HL-60 (cell line): ENCODE results near the gene NDUFA13.

Experiments
- DNase-seq, 2 experiments: peaks; one replicate each; pipeline ENCODE4 v3.0.0-alpha.2; 2010 to 2020; ENCODE audit warnings: low read depth in 1 of 2, low spot score in 1 of 2
- H3K27ac ChIP-seq: fragments of 250-450 bp; sonication (Bioruptor Pico); replicated peaks from 2 replicates; pipeline ENCODE4 v1.5.1; 2020; ENCODE audit warnings: mild to moderate bottlenecking, moderate library complexity
- H3K27me3 ChIP-seq: fragments of 250-450 bp; sonication (Bioruptor Pico); 2 replicates; pipeline ENCODE4 v1.5.1; 2021; ENCODE audit warnings: mild to moderate bottlenecking, moderate library complexity; ENCODE audit not compliant: insufficient read depth, poor library complexity, severe bottlenecking
- H3K4me3 ChIP-seq: replicated peaks from 2 replicates; pipeline ENCODE4 v1.5.1; 2011; ENCODE audit warnings: mild to moderate bottlenecking, control low read depth, low read length; ENCODE audit not compliant: insufficient read depth
- CTCF ChIP-seq: IDR thresholded peaks from one replicate; pipeline ENCODE4 v1.5.1; 2011; ENCODE audit warnings: low read length, control low read depth, inconsistent platforms; ENCODE audit not compliant: insufficient read depth
- GABPA ChIP-seq: IDR thresholded peaks from 2 replicates; pipeline ENCODE4 v1.6.1; 2012; ENCODE audit warnings: low read depth
- POLR2AphosphoS5 ChIP-seq: IDR thresholded peaks from 2 replicates; pipeline ENCODE4 v1.6.1; 2012; ENCODE audit warnings: low read depth
- REST ChIP-seq: IDR thresholded peaks from 2 replicates; pipeline ENCODE4 v1.6.1; 2012; ENCODE audit warnings: low read depth; ENCODE audit not compliant: insufficient replicate concordance
- SPI1 ChIP-seq: IDR thresholded peaks from 2 replicates; pipeline ENCODE4 v1.6.1; 2012; ENCODE audit warnings: low read depth, mild to moderate bottlenecking, borderline replicate concordance

The NDUFA13 gene

GRCh38 chr19:19542507-19542906, 26.5 kb downstream of the NDUFA13 start:
- Histone ChIP-seq H3K4me3 (no peak overlapping the region), H3K27ac (peak overlapping the region; percentile 85), H3K27me3 (no peaks in the 10 kb centered on the region)
- TF ChIP-seq REST (no peak), SPI1 (peak; percentile 72; the same call in 1 of the 2 replicates), POLR2AphosphoS5 (peak; percentile 77), GABPA (peak; percentile 74), CTCF (no peak)
- DNase-seq: peak; percentile 88 to 95

- DNase-seq: no peak
- Histone ChIP-seq H3K27me3 (no peaks in the 10 kb centered on the region), H3K27ac (peak overlapping the region; percentile 85), H3K4me3 (no peak overlapping the region)
- TF ChIP-seq POLR2AphosphoS5 (no peak), CTCF (no peak), REST (no peak)
These were observed 27.1 kb downstream of the NDUFA13 start for GRCh38 chr19:19543101-19543500.

- no peak for DNase-seq
- Histone ChIP-seq H3K4me3 (no peak overlapping the region), H3K27ac (peak overlapping the region; percentile 85), H3K27me3 (no peaks in the 10 kb centered on the region)
- TF ChIP-seq REST: no peak
These were observed 27.6 kb downstream of the NDUFA13 start for GRCh38 chr19:19543640-19544039.

GRCh38 chr19:19544257-19544953, 28.4 kb downstream of the NDUFA13 start:
- TF ChIP-seq GABPA: no peak
- no peak for TF ChIP-seq CTCF
- no peak for TF ChIP-seq POLR2AphosphoS5
- no peak for TF ChIP-seq SPI1
- TF ChIP-seq REST: no peak
- Histone ChIP-seq H3K4me3 (no peak overlapping the region), H3K27me3 (no peaks in the 10 kb centered on the region), H3K27ac (no peak overlapping the region; the same call in 1 of the 2 replicates)
- DNase-seq: no peak
